ENCODE measurements around the gene SOX3. TPM values are rescaled to one million over a fixed set of nuclear protein-coding genes. Genes with fewer than 3 reads are reported as not detected.

Gene SOX3
- total and polyA plus RNA-seq, 2 of the 13 experiments (the other 11 are each of a cell fraction or from before 2014, with no cell fraction given): not detected

DNA sequence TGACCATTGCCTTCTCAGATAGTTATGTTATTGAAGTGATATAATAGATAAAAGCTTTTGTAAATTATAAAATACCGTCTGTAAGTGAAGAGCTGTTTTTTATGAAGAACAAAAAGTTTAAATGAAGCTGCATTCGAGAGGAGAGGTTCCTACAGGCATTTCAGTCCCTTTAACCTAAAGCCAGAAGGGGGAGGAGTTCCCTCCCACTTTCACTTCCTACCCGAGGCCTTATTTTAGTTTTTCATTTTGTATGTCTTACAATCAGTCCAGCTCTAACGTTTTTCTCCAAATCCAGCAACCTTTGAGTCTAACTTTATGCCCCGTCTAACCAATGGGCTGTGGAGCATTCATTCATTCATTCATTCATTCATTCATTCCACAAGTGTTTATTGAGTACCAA lies 16.5 kb upstream of the SOX3 start:
- no peak for TF ChIP-seq ZSCAN22 (CRISPR knock-in tag; IDR thresholded peaks at IDR 0.05)
- no peak for TF ChIP-seq ISX (CRISPR knock-in tag; conservative IDR thresholded peaks at IDR 0.05)
- TF ChIP-seq SMARCE1 (IDR thresholded peaks at IDR 0.05; ENCODE audit: borderline replicate concordance): no peak
- TF ChIP-seq NR2C2 (CRISPR knock-in tag; IDR thresholded peaks at IDR 0.05; ENCODE audit: borderline replicate concordance): no peak
- no peak for TF ChIP-seq SRSF9 (IDR thresholded peaks at IDR 0.05; ENCODE audit: borderline replicate concordance, insufficient read depth, low read depth, low read length, poor library complexity, severe bottlenecking)
- no peak for TF ChIP-seq TEF (CRISPR knock-in tag; IDR thresholded peaks at IDR 0.05)
- TF ChIP-seq ZNF546 (CRISPR knock-in tag; conservative IDR thresholded peaks at IDR 0.05): no peak
- TF ChIP-seq GLMP (CRISPR knock-in tag; IDR thresholded peaks at IDR 0.05; ENCODE audit: borderline replicate concordance): no peak
- no peak for TF ChIP-seq SMAD3 (CRISPR knock-in tag; IDR thresholded peaks at IDR 0.05)
- no peak for TF ChIP-seq ZNF501 (CRISPR knock-in tag; IDR thresholded peaks at IDR 0.05)
- TF ChIP-seq XRCC5 (optimal IDR thresholded peaks at IDR 0.05; ENCODE audit: low read length): no peak
- TF ChIP-seq EHMT2 (IDR thresholded peaks at IDR 0.05; ENCODE audit: borderline replicate concordance, low read depth, low read length): no peak
- TF ChIP-seq ZFP36L1 (CRISPR knock-in tag; IDR thresholded peaks at IDR 0.05): no peak
- no peak for TF ChIP-seq ZNF367 (CRISPR knock-in tag; IDR thresholded peaks at IDR 0.05; ENCODE audit: borderline replicate concordance)
- no peak for TF ChIP-seq KAT2B (IDR thresholded peaks at IDR 0.05; ENCODE audit: borderline replicate concordance, low read depth, low read length)
- TF ChIP-seq CSRNP2 (CRISPR knock-in tag; conservative IDR thresholded peaks at IDR 0.05; ENCODE audit: low read depth): no peak
- TF ChIP-seq ZNF83 (CRISPR knock-in tag; IDR thresholded peaks at IDR 0.05; ENCODE audit: borderline replicate concordance): no peak
- no peak for TF ChIP-seq RFX1 (IDR thresholded peaks at IDR 0.05)
- no peak for TF ChIP-seq ZNF589 (CRISPR knock-in tag; conservative IDR thresholded peaks at IDR 0.05)
- DNase-seq (ENCODE audit: low spot score) (no peak), FAIRE-seq (no peak), ATAC-seq (no peak)
- Histone ChIP-seq H2AFZ (ENCODE audit: low read length) (no peak overlapping the region), H3K9ac (ENCODE audit: insufficient read depth, low read depth, low read length) (no peak overlapping the region), H3K27ac (ENCODE audit: extremely low read length, insufficient read depth, low read length) (no peak overlapping the region), H3K9me3 (ENCODE audit: low read length) (no peaks in the 10 kb centered on the region), H3K4me3 (replicated peaks in 1 of 3; ENCODE audit: insufficient read depth in 1 of 3, low read depth in 2 of 3, low read length in 3 of 3) (no peak overlapping the region), H3K27me3 (ENCODE audit: control insufficient read depth in 1 of 2, insufficient read depth in 2 of 2, low read length in 2 of 2) (no peaks in the 10 kb centered on the region), H3K4me1 (ENCODE audit: insufficient read depth, low read length) (no peaks in the 10 kb centered on the region), H3K36me3 (replicated peaks in 1 of 2; ENCODE audit: control insufficient read depth in 1 of 2, insufficient read depth in 2 of 2, low read length in 2 of 2) (no peaks in the 10 kb centered on the region), H4K20me1 (ENCODE audit: insufficient read depth, low read length) (no peaks in the 10 kb centered on the region), H3K4me2 (ENCODE audit: low read depth, low read length) (no peak overlapping the region), H3K79me2 (ENCODE audit: insufficient read depth, low read length) (no peaks in the 10 kb centered on the region)
- ChIA-PET CTCF (ENCODE audit: low intra/inter-chr PET ratio, low total read pairs) (no interaction called here), POLR2A (no interaction called here)
- WGBS (ENCODE audit: low lambda C conversion rate): 0% methylated on average over 5 of the region's 5 CpGs
- in situ Hi-C loops (cut with HindIII; ENCODE audit: extremely low pct_ligation_motif_present, low pct_unique_long_range_greater_than_20kb): no loop called here
- intact Hi-C loops (cut with micrococcal nuclease; ENCODE audit: unreplicated experiment): no loop called here
- no TSS peak for BruUV-seq (replicated peaks)
